Right forelimb (tissue), 1 donor: ENCODE results near the gene DQX1.
"Not testable (repeated sequence)": the region's sequence is repeated elsewhere in the genome, so short reads cannot be mapped to it uniquely, and the experiment has no call there.

Experiments used
- DNase-seq: peaks from one replicate; pipeline ENCODE4 v3.0.0-alpha.2; 2018

Gene DQX1

DNA sequence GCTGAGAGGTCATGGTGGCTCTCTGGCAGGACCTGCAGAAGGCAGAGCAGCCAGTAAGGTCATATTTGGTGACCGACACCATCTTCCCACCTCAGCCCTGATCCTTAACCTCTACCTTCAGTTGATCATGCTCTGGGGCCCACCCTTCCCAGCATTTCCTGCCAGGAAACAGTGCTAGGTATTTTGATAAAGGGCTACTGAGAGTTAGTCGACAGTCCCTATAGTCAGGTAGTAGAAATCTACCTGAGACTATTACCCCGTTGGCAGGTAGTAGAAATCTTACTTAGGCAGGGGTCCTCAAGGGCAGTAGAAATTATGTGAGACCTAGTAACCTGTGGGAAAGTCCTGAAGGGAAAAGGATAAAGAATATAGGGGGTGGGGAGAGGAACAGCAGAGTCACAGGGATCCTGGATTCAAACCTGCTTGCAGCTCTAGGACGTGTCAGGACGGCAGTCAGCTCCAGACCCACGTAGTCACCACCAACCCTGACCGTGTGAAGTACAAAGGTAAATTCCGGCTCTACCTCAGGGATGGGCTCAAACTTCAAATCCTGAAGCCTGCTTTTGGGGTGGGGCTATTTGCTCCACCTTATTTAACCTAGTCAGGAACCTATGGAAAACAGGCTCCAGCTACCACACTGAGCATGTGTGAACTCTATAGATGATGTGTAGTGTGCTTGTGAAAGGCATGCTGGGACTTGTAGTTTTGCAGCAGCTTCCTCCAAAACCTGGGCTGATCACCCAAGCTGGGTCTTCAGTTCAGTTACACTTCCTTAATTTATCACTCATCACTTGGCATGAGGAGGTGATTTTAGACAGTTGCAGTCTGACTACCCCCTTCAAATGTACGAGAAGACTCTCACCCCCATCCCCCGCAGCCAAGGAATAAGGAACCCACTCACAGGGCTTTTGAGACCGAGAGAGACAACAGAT lies at the start of gene DQX1:
Gene DQX1 (minus strand): TSS at position 515 of the 932 bp plus-strand sequence. CDS start 502 bp downstream, at position 13.
- no peak for DNase-seq

GRCh38 chr2:74575320-74575719 lies 49.3 kb upstream of the DQX1 start:
- no peak for DNase-seq

GRCh38 chr2:74573747-74574562 lies 47.9 kb upstream of the DQX1 start:
- DNase-seq: no peak

- no peak for DNase-seq
These were observed 46.3 kb upstream of the DQX1 start for GRCh38 chr2:74572178-74572925.

GRCh38 chr2:74571058-74571457 lies 45.0 kb upstream of the DQX1 start:
- no peak for DNase-seq

- DNase-seq: no peak
These were observed 43.7 kb upstream of the DQX1 start for GRCh38 chr2:74569686-74570085.

DNA sequence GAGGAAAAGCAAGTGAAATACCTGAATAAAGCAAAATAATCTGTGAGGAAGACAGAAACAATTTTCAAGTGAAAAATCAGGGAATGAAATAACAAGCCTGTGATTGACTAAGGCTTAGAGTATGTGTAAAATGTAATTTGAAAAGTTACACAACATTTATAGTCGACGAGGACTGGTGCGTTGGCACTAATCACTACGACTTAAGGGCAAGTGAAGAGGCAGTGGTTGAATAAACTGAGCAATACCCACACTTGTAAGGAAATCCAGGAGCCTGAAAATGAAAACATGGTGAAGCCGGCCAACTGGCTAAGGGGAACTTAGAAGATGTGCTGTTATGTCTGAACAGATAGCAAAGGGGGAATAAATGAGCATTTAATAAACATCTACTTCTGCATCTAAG lies 41.9 kb upstream of the DQX1 start:
- DNase-seq: no peak

GRCh38 chr2:74566754-74567085 lies 40.7 kb upstream of the DQX1 start:
- DNase-seq: no peak

DNA sequence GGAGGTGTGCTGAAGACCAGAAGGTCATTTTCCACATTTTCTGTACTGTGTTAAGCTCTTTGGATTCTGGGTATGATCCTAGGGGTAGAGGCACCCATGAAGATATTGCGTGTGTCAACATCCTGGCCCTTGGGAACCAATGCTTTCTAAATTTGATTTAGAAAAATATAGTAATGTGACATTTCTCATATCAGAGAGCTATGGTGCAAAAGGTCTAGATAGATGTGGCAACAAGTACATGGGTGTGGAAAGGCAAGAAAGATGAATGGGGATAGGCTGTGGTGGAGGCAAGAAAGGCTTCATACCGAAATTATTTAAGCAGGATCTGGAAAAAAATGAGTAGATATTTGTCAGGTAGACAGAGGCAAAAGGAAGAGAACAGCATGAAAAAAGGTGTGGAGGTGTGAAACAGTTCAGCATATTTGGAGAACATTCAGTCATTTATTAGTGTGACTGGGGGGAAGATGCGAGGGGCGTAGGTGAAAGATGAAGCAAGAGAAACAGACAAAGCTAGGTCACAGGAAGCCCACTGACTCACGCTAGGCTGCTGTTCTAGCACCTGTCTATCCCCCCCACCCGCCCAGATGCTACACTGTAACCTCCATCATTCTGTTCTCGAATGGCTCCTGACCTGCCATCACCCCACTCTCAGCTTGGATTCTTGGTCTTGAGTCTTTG lies 40.2 kb upstream of the DQX1 start:
- DNase-seq: no peak

DNA sequence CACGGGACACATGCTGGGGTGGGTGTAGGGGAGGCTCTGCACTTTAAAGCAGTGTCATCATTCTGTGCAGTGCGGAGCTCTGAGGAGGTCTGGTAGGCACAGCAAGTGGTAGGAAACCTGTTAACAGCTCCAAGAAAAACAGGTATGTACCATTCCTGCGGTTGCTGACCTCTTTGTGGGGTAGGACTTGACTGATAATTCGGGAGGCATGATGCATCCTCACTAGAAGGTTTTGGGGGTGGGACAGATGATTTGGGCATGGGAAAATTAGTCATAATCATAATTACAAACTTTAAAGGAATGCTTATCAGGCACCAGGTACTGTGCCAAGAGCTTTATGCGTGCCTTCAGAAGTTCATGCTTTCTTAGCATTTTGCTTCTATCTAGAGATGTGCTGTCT lies 38.2 kb upstream of the DQX1 start:
- DNase-seq: no peak

DNA sequence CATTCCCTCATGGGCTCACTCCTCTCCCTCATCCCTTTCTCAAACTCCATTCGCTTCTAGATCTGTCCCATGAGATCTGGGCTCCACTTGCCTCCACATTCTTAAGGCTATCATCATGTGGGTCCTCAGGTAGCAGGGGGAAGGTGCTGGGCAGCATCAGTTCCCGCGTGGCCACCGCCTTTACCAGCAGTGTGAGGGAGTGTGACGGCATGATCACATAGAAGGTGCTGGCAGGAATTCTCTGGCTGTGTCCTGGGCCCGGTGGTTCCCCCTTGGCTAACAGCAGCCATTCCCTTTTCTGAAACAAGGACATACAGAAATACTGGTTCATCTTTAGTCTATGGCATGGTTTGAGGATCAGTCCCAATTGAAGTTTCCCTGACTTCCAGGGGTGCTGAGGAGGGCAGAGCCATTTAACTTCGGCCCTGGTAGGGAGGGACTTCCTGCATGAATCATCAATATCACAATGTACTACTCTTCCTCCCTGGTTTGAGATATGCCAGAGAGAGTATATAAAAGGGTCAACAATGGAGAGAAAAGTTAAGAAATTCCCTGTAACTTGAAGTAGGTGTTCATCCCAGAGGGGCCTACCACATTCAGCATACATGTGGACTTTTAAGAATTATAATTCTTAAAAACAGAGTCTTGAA lies 36.2 kb upstream of the DQX1 start:
- DNase-seq: no peak

DNA sequence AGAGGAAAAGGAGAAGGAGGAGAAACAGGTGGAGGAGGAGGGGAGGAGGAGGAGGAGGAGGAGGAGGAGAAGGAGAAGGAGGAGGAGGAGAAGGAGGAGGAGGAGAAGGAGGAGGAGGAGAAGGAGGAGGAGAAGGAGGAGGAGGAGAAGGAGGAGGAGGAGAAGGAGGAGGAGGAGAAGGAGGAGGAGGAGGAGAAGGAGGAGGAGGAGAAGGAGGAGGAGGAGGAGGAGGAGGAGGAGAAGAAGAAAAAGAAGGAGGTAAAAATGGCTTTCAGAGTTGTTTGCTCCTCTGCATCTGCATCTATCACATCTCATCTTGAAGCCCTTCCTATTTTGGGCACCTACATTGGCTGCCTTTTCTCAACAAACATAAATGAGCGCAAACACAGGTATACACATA lies 35.0 kb upstream of the DQX1 start:
- not testable (repeated sequence) for DNase-seq

DNA sequence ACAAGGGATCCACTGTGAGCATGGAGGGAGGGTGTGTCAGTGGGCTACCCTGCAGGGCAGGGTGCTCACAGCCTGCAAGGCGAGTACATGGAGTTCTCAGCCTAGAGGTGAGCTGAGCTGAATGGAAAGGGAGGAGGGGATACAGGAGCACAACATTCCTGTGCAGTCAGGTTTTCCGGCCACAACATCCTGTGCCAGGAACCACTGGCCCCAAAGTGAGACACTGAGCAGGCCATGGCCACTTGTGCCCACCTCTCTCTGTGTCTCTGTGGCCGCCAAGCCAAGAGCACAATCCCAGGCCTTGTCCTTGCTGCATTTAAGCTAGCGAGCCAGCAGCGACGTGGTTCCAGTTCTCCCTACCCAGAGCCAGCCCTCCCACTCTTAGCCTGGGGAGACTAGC lies 34.6 kb upstream of the DQX1 start:
- DNase-seq: no peak

- no peak for DNase-seq
These were observed 33.9 kb upstream of the DQX1 start for GRCh38 chr2:74559912-74560311.

- no peak for DNase-seq
These were observed 32.5 kb upstream of the DQX1 start for GRCh38 chr2:74558284-74559230.

GRCh38 chr2:74556831-74557370 lies 30.9 kb upstream of the DQX1 start:
- DNase-seq: no peak

GRCh38 chr2:74556159-74556558 lies 30.1 kb upstream of the DQX1 start:
- no peak for DNase-seq

DNA sequence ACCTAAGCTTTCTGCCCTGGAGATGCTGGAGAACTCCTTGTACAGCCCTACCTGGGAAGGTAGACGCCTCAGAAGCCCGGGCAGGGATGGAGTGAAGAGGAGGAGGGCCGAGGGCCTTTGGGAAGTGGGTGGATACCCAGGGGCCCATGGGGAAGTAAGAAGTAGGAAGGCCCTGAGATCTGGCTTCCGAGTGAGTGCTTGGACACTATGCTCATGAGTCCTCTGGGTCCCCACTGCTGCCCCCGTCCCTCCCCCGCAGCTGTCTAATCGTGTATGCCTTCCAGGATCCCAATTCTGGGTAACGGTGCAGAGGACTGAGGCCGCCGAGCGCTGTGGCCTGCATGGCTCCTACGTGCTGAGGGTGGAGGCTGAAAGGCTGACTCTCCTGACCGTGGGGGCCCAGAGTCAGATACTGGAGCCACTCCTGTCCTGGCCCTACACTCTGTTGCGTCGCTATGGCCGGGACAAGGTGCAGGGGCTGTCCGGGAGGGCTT lies 29.6 kb upstream of the DQX1 start:
- DNase-seq: no peak

GRCh38 chr2:74554820-74555531 lies 28.9 kb upstream of the DQX1 start:
- peak; percentile 65 for DNase-seq
